ENCODE results near the gene AACS.
"Not testable (repeated sequence)": the region's sequence is repeated elsewhere in the genome, so short reads cannot be mapped to it uniquely, and the experiment has no call there.

The AACS gene

GRCh38 chr12:125057708-125058107, 7.5 kb upstream of the AACS start:
- no peak for DNase-seq (ENCODE audit: low read depth)

GRCh38 chr12:125061229-125061628, 4.0 kb upstream of the AACS start:
- no peak for DNase-seq (ENCODE audit: low read depth)

- DNase-seq (ENCODE audit: low read depth): not testable (repeated sequence)
These were observed 1.7 kb upstream of the AACS start for GRCh38 chr12:125063522-125063921.

GRCh38 chr12:125064492-125064891, 743 bp upstream of the AACS start:
- no peak for DNase-seq (ENCODE audit: low read depth)

- DNase-seq (ENCODE audit: low read depth): no peak
These were observed 810 bp downstream of the AACS start for GRCh38 chr12:125065919-125066570.

- DNase-seq (ENCODE audit: low read depth): no peak
These were observed 3.2 kb downstream of the AACS start for GRCh38 chr12:125068391-125068790.

- DNase-seq (ENCODE audit: low read depth): no peak
These were observed 4.4 kb downstream of the AACS start for GRCh38 chr12:125069616-125070015.

- DNase-seq (ENCODE audit: low read depth): no peak
These were observed 4.9 kb downstream of the AACS start for GRCh38 chr12:125070112-125070511.

- no peak for DNase-seq (ENCODE audit: low read depth)
These were observed 5.6 kb downstream of the AACS start for GRCh38 chr12:125070661-125071390.

GRCh38 chr12:125071456-125071855, 6.2 kb downstream of the AACS start:
- DNase-seq (ENCODE audit: low read depth): no peak

- DNase-seq (ENCODE audit: low read depth): no peak
These were observed 7.3 kb downstream of the AACS start for GRCh38 chr12:125072496-125072895.

GRCh38 chr12:125074294-125074693, 9.1 kb downstream of the AACS start:
- not testable (repeated sequence) for DNase-seq (ENCODE audit: low read depth)

- no peak for DNase-seq (ENCODE audit: low read depth)
These were observed 10.9 kb downstream of the AACS start for GRCh38 chr12:125076103-125076502.

GRCh38 chr12:125079084-125079483, 13.8 kb downstream of the AACS start:
- no peak for DNase-seq (ENCODE audit: low read depth)

- DNase-seq (ENCODE audit: low read depth): no peak
These were observed 14.7 kb downstream of the AACS start for GRCh38 chr12:125079648-125080645.

- DNase-seq (ENCODE audit: low read depth): no peak
These were observed 16.2 kb downstream of the AACS start for GRCh38 chr12:125081427-125081826.

- DNase-seq (ENCODE audit: low read depth): no peak
These were observed 17.8 kb downstream of the AACS start for GRCh38 chr12:125083072-125083471.

- DNase-seq (ENCODE audit: low read depth): not testable (repeated sequence)
These were observed 23.0 kb downstream of the AACS start for GRCh38 chr12:125088199-125088598.

- no peak for DNase-seq (ENCODE audit: low read depth)
These were observed 23.8 kb downstream of the AACS start for GRCh38 chr12:125089083-125089482.

GRCh38 chr12:125089626-125090025, 24.4 kb downstream of the AACS start:
- no peak for DNase-seq (ENCODE audit: low read depth)

- no peak for DNase-seq (ENCODE audit: low read depth)
These were observed 25.2 kb downstream of the AACS start for GRCh38 chr12:125090437-125090836.

GRCh38 chr12:125091401-125091800, 26.2 kb downstream of the AACS start:
- DNase-seq (ENCODE audit: low read depth): no peak

Data from stimulated activated CD8-positive, alpha-beta memory T cell treated with anti-CD3 and anti-CD28 coated beads, Interleukin-12 subunit alpha, Interleukin-12 subunit beta, amount 100 ng/mL, for 4 hours (primary cell).